B cell (primary cell): ENCODE data around the gene MMP11.

Experiments
- EZH2 ChIP-seq: IDR thresholded peaks from 2 replicates; pipeline ENCODE4 v1.6.1; 2012; ENCODE audit warnings: borderline replicate concordance, low read depth, mild to moderate bottlenecking, moderate library complexity, low read length; ENCODE audit not compliant: insufficient read depth, poor library complexity, severe bottlenecking
- TF ChIP-seq, protein P1 (sequence below): fragments of 200-600 bp; IDR thresholded peaks from one replicate; pipeline ENCODE4 v1.8.0; 2022; ENCODE audit warnings: antibody characterized with exemption, mild to moderate bottlenecking

DNA sequence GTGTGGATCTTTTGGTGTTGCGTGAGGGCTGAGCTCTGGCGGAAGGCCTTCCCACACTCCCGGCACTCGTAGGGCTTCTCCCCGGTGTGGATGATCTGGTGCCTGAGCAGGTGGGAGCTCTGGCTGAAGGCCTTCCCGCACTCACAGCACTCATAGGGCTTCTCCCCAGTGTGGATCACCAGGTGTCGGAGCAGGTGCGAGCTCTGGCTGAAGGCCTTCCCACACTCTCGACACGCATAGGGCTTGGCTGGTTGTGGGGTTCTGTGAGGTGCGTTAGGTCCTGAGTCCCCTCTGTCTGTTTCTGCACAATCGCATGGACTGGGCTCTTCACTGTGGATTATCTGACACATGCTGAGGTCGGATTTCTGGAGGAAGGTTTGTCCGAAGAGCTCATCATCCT lies 28.2 kb upstream of the MMP11 start:
- TF ChIP-seq, protein P1, sequence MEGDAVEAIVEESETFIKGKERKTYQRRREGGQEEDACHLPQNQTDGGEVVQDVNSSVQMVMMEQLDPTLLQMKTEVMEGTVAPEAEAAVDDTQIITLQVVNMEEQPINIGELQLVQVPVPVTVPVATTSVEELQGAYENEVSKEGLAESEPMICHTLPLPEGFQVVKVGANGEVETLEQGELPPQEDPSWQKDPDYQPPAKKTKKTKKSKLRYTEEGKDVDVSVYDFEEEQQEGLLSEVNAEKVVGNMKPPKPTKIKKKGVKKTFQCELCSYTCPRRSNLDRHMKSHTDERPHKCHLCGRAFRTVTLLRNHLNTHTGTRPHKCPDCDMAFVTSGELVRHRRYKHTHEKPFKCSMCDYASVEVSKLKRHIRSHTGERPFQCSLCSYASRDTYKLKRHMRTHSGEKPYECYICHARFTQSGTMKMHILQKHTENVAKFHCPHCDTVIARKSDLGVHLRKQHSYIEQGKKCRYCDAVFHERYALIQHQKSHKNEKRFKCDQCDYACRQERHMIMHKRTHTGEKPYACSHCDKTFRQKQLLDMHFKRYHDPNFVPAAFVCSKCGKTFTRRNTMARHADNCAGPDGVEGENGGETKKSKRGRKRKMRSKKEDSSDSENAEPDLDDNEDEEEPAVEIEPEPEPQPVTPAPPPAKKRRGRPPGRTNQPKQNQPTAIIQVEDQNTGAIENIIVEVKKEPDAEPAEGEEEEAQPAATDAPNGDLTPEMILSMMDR, result no peak
- TF ChIP-seq EZH2, result no peak
